ENCODE data around the gene MREG.
"Not testable (repeated sequence)": the region's sequence is repeated elsewhere in the genome, so short reads cannot be mapped to it uniquely, and the experiment has no call there.

Gene MREG

GRCh38 chr2:215951558-215951957 lies 61.8 kb downstream of the MREG start:
- DNase-seq, result no peak

GRCh38 chr2:215949991-215950404 lies 63.4 kb downstream of the MREG start:
- no peak for DNase-seq

GRCh38 chr2:215948051-215948450 lies 65.3 kb downstream of the MREG start:
- DNase-seq, result no peak

- no peak for DNase-seq
Observed at GRCh38 chr2:215946586-215946985, 66.8 kb downstream of the MREG start.

- no peak for DNase-seq
Observed at GRCh38 chr2:215942194-215942593, 71.2 kb downstream of the MREG start.

GRCh38 chr2:215941726-215942125 lies 71.6 kb downstream of the MREG start:
- no peak for DNase-seq

- DNase-seq, result no peak
Observed at GRCh38 chr2:215940645-215941184, 72.6 kb downstream of the MREG start.

- DNase-seq, result no peak
Observed at GRCh38 chr2:215937190-215937589, 76.2 kb downstream of the MREG start.

- DNase-seq, result no peak
Observed at GRCh38 chr2:215933151-215933550, 80.2 kb downstream of the MREG start.

- DNase-seq, result peak; percentile 45
Observed at GRCh38 chr2:215931256-215931903, 82.0 kb downstream of the MREG start.

- DNase-seq, result no peak
Observed at GRCh38 chr2:215930505-215931253, 82.7 kb downstream of the MREG start.

- no peak for DNase-seq
Observed at GRCh38 chr2:215929602-215930335, 83.6 kb downstream of the MREG start.

GRCh38 chr2:215928086-215928485 lies 85.3 kb downstream of the MREG start:
- DNase-seq, result no peak

GRCh38 chr2:215926992-215927391 lies 86.4 kb downstream of the MREG start:
- not testable (repeated sequence) for DNase-seq

GRCh38 chr2:215921895-215922294 lies 91.5 kb downstream of the MREG start:
- no peak for DNase-seq

GRCh38 chr2:215920244-215921100 lies 92.9 kb downstream of the MREG start:
- DNase-seq, result peak; percentile 53

GRCh38 chr2:215919624-215920243 lies 93.6 kb downstream of the MREG start:
- no peak for DNase-seq

GRCh38 chr2:215918901-215919599 lies 94.3 kb downstream of the MREG start:
- DNase-seq, result no peak

- no peak for DNase-seq
Observed at GRCh38 chr2:215917953-215918620, 95.3 kb downstream of the MREG start.

- no peak for DNase-seq
Observed at GRCh38 chr2:215915441-215915840, 97.9 kb downstream of the MREG start.

GRCh38 chr2:215914777-215915165 lies 98.6 kb downstream of the MREG start:
- no peak for DNase-seq
